Measurements from ENCODE around the gene OR4D2. TPM values are rescaled to one million over a fixed set of nuclear protein-coding genes. Genes with fewer than 3 reads are reported as not detected.

The OR4D2 gene
- not detected in 2 replicates for total RNA-seq

DNA sequence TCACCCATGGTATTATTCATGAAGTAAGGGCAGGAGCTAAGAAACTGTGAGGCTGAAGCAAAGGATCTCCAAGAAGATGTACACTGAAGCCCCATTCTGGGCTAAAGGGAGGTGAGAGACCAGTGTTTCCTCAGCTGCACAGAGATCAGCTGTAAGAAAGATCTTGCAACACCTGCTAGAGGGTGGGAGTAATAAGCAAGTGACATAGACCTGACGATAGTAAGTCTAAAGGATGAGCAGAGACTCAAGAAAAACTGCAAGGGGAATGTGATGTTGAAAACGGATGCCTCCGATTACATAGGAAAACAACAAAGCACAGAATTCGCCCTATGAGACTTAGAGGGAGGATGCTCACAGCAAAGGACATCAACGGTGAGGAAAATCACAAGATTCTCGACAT, at the start of gene OR4D2:
OR4D2 (plus strand) TSS at position 301 of the 400 bp plus-strand sequence. CDS start 2,674 bp downstream, outside the sequence.

DNA sequence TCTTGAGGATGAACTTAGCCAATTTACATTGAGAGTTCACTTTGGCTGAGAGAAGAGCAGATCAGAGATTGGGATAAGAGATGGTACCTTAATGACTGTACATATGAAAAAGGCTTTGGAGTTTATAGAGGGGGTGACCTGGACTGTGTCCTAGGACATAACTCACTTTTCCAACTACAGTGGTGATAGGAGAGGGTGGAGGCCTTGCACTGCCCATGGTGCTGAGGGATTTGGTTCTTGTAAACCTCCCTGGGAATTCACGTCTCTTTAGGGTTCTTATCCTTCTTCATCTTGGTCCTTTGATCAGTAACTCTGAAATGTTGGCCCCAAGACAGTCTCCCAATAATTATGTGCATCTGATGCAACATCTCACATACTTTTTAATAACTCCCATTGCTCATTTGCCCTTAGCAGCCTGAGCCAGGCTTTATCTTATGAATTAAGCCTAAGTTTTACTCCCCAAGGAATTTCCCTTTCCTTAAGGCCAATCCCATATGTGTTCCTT, 18.8 kb upstream of the OR4D2 start, which contains the start of gene OR4D1:
OR4D1 (plus strand) TSS at position 455 of the 505 bp plus-strand sequence. CDS start 6,770 bp downstream, outside the sequence.

DNA sequence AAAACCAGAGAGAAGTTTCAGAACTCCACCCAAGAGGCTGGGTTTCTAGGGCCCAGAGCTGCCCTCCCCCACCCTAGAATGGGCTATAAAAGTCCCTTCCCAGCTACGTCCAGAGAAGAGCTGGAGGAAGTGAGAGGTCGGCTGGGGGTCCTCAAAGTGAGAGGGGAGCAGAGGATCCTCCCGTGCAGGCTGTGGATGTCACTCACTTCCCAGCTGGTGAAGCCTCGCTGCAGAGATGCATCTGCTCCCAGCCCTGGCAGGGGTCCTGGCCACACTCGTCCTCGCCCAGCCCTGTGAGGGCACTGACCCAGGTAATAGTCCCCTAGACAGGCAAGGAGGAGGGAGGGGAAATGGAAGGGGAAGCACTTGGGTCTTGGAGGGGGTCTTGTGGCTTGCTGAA, 25.8 kb downstream of the OR4D2 start, which contains the start of gene EPX:
EPX (plus strand) TSS at position 115 of the 400 bp plus-strand sequence; CDS start at position 236, 121 bp downstream.

DNA sequence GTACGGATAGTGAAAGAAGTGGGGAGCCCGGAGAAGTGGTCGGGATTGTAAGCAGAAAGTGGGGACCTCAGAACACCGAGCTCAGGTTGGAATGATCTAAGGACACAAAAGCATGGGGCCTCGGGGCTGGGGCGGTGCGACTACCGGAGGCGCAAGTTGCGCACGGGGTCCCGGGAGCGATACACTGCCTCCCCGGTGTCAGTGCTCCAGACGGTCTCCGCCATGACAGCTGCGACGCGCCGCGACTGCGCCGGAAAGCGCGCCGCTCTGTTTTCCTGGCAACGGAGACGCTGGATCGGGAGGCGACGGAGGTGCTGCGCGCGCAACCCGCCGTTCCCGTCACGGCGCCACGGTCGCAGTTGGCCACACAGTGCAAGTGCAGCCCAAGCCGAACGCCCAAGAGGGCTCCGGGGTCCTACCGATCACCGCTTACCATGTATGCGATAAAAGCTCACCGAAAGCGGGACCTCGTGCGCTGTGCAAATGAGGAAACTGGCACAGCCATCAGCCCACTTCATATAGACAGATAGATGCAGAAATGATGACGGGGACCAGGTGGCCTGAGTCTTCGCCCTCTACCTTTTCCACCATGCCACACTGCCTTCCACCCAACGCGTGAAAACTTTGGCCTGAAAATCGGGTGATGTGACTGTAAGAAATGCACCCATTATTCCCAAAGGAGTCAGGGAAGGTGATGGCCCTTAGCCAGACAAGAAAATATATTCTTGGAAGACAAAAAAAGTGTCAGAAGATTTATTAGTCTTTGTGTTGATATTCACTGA, 52.4 kb downstream of the OR4D2 start, which contains the start of gene MKS1:
MKS1 (minus strand) TSS at position 249 of the 782 bp plus-strand sequence; CDS start at position 224, 25 bp downstream.

Other genes starting within 250 kb of the OR4D2 start
- 25.9 and 31.0 TPM in 2 replicates for gene CUEDC1, start 211.6 kb upstream of the OR4D2 start, total RNA-seq
- gene VEZF1, start 178.7 kb upstream of the OR4D2 start, total RNA-seq, result 74.5 and 78.3 TPM in 2 replicates
- 263 and 290 TPM in 2 replicates for gene SRSF1, start 159.7 kb upstream of the OR4D2 start, total RNA-seq
- 16.5 and 19.9 TPM in 2 replicates for gene DYNLL2, start 83.6 kb upstream of the OR4D2 start, total RNA-seq
- gene OR4D1, start 18.6 kb upstream of the OR4D2 start, total RNA-seq, result not detected in 2 replicates
- gene EPX, start 25.7 kb downstream of the OR4D2 start, total RNA-seq, result not detected in 2 replicates
- 11.9 and 12.8 TPM in 2 replicates for gene MKS1, start 52.3 kb downstream of the OR4D2 start, total RNA-seq
- under 0.01 TPM in 1 of 2 replicates, not detected in the other for gene LPO, start 71.6 kb downstream of the OR4D2 start, total RNA-seq
- 0.11 and 0.26 TPM in 2 replicates for gene MPO, start 114.0 kb downstream of the OR4D2 start, total RNA-seq
- 0.76 and 2.9 TPM in 2 replicates for gene TSPOAP1, start 161.8 kb downstream of the OR4D2 start, total RNA-seq
- 38.2 and 44.0 TPM in 2 replicates for gene SUPT4H1, start 185.2 kb downstream of the OR4D2 start, total RNA-seq